NCI-H345 treated with DMSO at 0.1 percent for 48 hours (cell line): ENCODE data around the gene SNRNP25.
A peak's percentile ranks its signal among the peaks of the same experiment; 100 is the strongest.

Experiments
- DNase-seq: peaks from one replicate; lab custom pipeline; 2025; ENCODE audit not compliant: unreplicated experiment; lab: John Stamatoyannopoulos, UW

SNRNP25 gene

DNA sequence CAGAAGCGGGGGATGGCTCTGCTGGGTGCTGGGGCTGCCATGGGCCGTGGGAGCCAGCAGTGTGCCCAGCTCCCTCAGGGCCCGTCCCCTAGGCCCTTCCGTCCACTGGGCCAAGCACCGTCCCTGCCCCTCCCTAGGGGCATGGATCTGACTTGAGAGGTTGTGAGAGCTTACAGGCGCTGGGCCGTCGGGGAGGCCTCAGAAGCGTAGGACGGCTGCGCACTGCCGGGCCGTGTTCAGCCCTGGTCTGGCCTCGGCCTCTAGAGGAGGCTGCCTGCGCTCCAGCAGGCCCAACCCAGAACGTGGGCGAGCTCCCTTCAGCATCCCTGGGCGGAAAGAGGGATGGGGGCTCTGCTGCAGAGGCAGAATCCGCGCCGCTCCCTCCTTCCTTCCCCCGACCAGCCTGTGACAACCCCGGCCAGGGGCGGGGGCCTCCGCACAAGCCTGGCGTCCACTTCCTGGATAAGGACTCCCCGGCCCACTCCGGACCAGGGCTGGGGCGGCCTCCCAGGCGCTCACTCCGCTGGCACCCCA lies 23.7 kb downstream of the SNRNP25 start:
- no peak for DNase-seq

- peak; percentile 35 for DNase-seq
Observed at GRCh38 chr16:77807-78443, 24.3 kb downstream of the SNRNP25 start, which contains the start of gene MPG. MPG (plus strand) TSS chr16:78225; CDS start chr16:78310, 85 bp downstream.

DNA sequence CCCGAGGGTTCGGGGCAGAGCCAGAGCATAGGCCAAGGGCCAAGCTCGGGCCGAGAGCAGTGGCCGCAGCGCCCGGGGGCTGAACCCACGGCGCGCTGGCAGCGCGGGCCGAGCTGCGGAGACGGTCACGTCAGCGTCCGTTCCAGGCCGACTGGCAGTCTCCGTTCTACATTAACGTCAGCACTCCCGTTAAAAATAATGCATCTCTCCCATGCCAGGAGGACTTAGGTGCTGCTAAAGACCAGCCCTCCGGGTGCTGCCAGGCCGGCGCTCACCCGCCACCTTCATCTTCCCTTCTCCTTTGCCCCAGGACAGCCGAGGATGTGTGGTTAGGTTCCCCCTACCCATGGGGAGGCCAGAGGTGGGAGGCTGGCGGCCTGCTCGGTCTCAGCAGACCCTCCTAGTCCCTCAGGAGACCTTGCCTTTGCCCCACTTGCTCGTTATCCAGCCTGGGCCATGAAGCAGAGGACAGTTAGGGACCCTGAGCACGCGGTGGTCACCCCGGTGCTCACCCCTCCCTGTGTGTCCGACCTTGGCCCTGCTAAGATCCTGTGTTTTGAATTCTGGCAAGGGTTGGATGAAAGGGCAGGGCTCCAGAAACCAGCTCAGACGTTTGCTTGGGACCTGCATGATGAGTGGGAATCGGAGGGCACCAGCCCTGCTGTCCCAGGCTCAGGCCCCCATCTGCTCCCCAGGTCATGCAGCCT lies 25.0 kb downstream of the SNRNP25 start:
- peak; percentile 10 for DNase-seq

DNA sequence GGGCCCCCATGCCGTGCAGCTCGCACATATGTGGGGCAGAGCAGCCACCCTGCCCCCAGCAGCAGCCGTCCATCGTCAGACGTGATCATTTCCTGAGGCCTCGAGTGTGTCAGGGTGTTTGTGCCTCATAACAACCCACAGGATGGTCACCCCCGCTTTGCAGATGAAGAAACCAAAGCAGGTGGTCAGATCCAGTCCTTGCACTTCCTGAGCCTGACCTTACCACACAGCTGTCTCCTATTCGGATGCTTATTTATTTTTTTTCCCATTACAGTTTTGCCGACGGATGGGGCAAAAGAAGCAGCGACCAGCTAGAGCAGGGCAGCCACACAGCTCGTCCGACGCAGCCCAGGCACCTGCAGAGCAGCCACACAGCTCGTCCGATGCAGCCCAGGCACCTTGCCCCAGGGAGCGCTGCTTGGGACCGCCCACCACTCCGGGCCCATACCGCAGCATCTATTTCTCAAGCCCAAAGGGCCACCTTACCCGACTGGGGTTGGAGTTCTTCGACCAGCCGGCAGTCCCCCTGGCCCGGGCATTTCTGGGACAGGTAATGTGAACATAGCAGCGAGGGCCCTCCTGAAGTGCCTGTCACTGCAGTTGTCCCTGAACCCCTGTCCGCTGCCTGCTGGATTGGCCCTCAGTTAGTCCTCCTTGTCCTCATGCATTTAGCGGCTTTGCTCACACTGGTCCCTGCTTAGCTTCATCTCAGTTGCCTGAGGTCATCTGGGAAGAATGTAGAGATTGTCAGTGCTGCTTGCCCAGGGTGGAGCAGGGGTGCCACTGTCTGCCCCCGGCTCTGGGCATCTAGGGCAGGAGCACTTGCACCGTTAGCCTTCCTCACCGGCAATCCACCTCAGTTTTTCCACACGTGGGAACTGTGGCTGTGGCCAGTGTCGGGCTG lies 25.8 kb downstream of the SNRNP25 start:
- DNase-seq, result no peak

DNA sequence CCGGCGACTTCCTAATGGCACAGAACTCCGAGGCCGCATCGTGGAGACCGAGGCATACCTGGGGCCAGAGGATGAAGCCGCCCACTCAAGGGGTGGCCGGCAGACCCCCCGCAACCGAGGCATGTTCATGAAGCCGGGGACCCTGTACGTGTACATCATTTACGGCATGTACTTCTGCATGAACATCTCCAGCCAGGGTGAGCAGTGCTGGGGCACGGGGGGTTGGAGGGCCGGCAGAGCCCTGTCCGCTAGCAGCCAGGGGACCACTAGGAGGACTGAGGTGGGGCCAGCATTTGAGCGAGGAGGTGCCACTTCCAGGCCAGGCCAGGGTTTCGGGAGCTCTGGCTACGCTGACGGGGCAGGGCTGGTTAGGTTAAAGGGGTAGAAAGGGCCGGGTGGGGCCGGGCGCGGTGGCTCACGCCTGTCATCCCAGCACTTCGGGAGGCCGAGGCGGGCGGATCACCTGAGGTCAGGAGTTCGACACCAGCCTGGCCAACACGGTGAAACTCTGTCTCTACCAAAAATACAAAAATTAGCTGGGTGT lies 29.5 kb downstream of the SNRNP25 start:
- DNase-seq, result no peak

DNA sequence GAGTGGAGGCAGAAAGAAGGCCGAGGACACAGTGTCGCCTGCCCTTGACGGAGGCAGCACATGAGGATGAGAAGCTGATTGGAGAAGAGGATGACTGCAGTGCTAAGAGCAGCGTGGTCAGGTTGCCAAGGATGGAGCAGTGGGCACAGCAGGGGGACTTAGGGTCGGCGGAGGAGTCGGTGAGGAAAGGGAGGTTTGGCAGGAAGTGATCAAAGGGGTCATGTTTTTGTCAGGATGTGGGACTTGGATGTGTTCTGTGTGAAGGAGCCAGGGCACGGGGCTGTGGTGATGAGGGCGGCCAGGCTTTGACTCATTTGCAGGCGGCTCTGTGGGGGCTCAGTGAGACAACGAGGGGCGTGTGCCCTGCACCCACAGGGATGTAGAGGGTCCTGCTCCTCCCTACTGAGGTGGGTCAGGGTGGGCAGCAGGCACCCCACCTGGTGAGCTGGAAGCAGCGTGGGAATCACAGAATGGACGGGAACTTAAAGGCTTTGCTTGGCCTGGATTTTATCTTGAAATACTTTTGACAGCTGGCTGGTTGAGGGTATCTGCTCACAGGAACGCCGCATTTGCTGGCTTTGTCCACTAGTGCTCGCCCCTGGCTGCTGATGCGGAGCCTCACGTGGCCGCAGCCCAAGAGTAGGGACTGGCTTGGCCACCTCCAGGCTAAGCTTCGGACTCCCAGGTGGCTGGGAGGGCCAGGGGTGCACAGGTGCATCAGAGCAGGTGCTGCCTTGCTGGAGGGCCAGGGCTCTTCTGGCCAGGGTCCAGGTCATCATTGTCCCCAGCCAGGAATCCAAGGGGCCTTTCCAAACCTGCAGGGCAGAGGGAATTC lies 30.4 kb downstream of the SNRNP25 start:
- DNase-seq, result no peak

DNA sequence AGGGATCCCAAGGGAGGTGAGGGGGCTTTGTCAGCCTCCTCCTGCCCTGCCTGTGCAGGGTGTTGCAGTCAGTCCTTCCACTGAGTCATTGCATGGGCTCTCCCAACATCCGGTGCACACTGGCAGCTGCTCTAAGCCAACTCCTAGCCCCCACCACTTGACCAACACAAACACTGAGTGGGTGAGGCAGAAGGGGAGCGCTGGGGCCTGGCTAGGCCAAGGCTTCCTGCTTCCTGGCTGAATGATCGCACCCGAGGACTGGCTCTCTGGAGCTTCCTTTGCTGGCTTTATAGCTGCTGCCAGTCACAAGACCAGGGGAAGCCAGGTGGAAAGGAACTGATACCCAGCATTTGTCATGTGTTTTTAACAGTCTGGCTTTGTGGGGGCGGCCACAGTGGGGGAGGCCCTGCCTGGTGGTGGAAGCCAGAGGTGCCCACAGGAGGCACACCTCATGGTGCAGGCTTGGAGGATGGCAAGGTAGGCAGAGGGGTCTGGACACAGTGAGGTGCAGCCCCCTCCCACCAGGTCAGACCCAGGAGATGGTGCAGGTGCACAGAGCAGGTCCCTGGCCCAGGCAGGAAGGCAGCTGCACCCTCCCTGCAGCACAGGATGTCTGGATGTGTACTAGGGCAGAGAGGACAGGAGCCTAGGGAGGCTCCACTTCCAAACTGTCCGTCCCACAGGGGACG lies 31.2 kb downstream of the SNRNP25 start:
- DNase-seq, result peak; percentile 31

- no peak for DNase-seq
Observed at GRCh38 chr16:85407-85782, 31.8 kb downstream of the SNRNP25 start.

DNA sequence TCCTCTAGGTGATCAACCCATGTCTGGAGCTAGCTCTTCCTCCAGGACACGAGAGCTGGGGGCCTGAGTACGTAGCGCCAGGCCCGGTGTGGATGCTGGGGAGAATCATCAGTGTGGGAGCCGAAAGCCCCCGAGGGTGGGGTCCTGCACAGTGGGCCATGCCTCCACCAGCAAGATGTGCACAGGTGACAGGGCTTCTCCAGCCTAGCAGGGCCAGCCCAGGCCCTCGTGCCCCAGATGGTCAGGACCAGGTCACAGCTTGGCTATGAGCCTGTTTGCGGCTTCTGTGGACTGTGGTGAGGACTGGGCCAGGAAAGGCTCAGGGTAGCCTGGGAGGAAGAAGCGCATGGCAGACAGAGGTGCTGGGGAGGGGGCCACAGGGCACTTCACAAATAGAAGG lies 32.2 kb downstream of the SNRNP25 start:
- DNase-seq, result no peak

GRCh38 chr16:86483-86952 lies 32.9 kb downstream of the SNRNP25 start:
- no peak for DNase-seq

- no peak for DNase-seq
Observed at GRCh38 chr16:88613-89012, 35.0 kb downstream of the SNRNP25 start.

GRCh38 chr16:89391-90302 lies 36.0 kb downstream of the SNRNP25 start:
- DNase-seq, result no peak

DNA sequence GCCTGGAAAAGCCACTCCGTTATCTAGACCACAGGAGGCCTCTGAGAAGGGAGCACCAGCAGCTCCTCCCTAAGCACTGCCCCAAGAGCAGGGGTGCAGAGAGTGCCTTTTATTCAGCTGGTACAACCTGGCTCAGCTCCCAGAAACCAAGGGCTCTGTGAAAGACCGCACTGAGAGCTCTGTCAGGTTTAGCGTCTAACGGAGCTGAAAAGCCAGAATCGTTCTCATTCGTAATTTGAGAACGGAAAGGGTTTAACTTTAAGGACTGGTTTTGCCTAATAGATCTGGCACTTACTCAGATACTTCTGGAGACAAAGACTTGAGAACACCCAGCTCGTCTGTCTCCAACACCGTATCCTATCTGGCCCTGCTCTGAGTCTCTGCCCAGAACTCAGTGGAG lies 37.9 kb downstream of the SNRNP25 start:
- DNase-seq, result peak; percentile 73

- peak; percentile 58 for DNase-seq
Observed at GRCh38 chr16:92431-93339, 39.1 kb downstream of the SNRNP25 start.

GRCh38 chr16:94918-95265 lies 41.3 kb downstream of the SNRNP25 start:
- no peak for DNase-seq

DNA sequence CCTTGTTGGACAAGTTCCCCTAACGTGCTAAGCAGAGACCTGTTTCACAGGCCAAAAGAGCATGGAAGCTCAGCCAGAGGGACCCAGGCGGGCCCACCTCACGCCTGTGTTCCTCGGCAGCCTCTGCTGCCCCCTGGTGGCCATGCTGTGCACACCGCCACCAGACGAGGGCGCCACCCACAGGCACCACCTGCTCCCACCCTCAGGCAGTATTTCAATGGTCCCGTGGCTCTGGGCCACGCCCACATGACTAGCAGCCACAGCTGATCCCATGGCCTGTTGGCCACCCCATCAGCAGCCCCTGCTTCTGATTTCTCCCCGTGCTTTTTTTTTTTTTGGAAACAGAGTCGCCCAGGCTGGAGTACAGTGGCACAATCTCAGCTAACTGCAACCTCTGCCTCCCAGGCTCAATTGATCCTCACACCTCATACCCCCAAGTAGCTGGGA lies 43.3 kb downstream of the SNRNP25 start:
- DNase-seq, result peak; percentile 86

- DNase-seq, result no peak
Observed at GRCh38 chr16:97822-98221, 44.2 kb downstream of the SNRNP25 start.

DNA sequence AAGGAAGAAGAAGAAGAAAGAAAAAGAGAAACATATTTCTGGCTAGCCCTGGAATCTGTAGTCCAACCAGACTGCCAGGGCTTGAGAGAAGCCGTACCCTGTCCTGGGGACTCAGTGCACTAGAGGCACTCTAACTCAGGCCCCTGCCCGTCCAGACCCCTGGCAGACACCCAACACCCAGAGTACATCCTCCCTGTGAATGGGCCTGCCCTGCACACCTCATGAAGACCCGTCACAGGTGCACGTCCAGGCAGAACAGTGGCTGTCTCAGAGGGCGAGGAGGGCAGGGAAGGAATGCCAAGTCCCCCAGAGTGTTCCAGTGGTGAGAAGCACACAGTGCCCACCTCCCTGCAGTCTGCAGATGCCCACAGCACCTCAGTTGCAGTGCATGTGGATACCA lies 47.4 kb downstream of the SNRNP25 start:
- no peak for DNase-seq
